GM12801 (cell line): ENCODE measurements around the gene CFAP52.

Source experiments
- TF ChIP-seq, protein P1 (sequence below): IDR thresholded peaks from one replicate; pipeline ENCODE4 v1.5.1; 2011; ENCODE audit warnings: control low read depth; ENCODE audit not compliant: insufficient read length; ENCODE audit errors: extremely low read depth

The CFAP52 gene

GRCh38 chr17:9611557-9611956 lies 35.1 kb downstream of the CFAP52 start:
- TF ChIP-seq, protein P1, sequence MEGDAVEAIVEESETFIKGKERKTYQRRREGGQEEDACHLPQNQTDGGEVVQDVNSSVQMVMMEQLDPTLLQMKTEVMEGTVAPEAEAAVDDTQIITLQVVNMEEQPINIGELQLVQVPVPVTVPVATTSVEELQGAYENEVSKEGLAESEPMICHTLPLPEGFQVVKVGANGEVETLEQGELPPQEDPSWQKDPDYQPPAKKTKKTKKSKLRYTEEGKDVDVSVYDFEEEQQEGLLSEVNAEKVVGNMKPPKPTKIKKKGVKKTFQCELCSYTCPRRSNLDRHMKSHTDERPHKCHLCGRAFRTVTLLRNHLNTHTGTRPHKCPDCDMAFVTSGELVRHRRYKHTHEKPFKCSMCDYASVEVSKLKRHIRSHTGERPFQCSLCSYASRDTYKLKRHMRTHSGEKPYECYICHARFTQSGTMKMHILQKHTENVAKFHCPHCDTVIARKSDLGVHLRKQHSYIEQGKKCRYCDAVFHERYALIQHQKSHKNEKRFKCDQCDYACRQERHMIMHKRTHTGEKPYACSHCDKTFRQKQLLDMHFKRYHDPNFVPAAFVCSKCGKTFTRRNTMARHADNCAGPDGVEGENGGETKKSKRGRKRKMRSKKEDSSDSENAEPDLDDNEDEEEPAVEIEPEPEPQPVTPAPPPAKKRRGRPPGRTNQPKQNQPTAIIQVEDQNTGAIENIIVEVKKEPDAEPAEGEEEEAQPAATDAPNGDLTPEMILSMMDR, result no peak

DNA sequence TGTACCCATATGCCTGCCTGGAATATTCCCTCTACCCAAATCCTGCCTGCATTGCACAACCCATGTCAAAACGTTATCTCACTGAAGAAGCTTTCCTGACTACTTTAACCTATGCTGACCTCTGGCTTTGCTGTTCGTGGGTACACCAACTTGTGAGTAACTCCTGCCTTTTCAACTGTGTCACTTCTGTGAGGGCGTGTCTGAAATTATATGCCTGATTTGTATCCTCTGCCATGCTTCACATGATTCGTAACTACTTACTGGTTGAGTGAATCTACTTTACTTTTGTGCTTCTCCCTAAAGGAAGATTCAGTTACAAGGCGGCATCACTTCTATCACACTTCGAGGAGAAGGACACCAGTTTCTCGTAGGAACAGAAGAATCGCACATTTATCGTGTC lies 35.6 kb downstream of the CFAP52 start:
- TF ChIP-seq, protein P1, result no peak

DNA sequence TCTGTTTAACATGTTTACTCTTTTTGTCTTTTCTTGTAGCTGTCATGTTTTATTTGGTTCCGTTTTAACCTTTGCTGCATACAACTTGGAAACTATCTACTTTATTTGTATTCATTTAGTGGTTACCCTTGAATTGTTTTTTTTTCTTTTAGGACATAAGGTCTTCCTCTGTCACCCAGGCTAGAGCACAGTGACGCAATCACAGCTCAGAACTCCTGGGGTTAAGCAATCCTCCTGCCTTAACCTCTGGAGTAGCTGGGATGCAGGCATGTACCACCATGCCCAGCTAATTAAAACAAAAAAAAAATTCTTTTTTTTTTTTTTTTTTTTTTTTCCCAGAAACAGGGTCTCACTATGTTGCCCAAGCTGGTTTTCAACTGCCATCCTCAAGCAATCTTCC lies 39.0 kb downstream of the CFAP52 start:
- TF ChIP-seq, protein P1, result no peak

DNA sequence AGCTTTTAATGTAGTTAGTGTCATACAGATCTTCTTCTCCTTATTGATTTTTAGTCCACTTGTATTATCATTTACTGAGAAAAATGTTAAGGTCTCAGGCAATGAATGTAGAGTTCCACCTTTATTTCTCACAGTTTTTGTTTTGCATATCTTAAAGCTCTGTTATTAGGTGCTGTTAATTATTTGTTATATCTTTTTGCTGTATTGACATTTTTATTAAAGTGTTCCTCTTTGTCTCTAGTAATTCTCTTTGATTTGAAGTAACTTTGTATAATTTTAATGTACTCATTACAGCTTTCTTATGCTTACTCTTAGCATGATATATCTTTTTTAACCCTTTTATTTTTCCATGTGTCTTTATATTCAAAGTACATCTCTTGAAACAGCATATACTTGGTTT lies 46.5 kb downstream of the CFAP52 start:
- TF ChIP-seq, protein P1, result no peak

- TF ChIP-seq, protein P1, result no peak
Measured at GRCh38 chr17:9628509-9628908, 52.1 kb downstream of the CFAP52 start.

GRCh38 chr17:9632741-9633140 lies 56.3 kb downstream of the CFAP52 start:
- TF ChIP-seq, protein P1, result no peak

GRCh38 chr17:9635340-9635739 lies 58.9 kb downstream of the CFAP52 start:
- TF ChIP-seq, protein P1, result no peak

DNA sequence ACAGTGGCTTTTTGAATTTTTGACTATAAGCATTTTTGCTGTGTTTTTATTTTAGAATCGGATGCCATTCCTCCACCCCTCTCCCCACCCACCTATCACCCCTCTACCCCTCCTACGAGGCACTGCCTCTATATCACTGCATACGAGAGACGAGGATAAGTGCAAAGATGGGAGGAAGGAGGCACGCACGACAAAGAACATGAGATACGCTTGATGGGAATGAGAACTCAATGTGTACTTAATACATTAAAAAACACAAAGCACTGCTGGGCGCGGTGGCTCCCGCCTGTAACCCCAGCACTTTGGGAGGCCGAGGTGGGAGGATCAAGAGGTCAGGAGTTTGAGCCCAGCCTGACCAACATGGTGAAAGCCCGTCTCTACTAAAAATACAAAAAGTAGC lies 60.1 kb downstream of the CFAP52 start:
- TF ChIP-seq, protein P1, result no peak
